ENCODE data around the gene PLCH2.
"Not testable (repeated sequence)": the region's sequence is repeated elsewhere in the genome, so short reads cannot be mapped to it uniquely, and the experiment has no call there.

PLCH2 gene

GRCh38 chr1:2441746-2442145 is 34.3 kb upstream of the PLCH2 start:
- DNase-seq (ENCODE audit: low read depth) = no peak

GRCh38 chr1:2442661-2443060 is 33.4 kb upstream of the PLCH2 start:
- no peak for DNase-seq (ENCODE audit: low read depth)

- no peak for DNase-seq (ENCODE audit: low read depth)
Observed at GRCh38 chr1:2443277-2444137, 32.6 kb upstream of the PLCH2 start.

- DNase-seq (ENCODE audit: low read depth) = no peak
Observed at GRCh38 chr1:2444138-2444591, 31.9 kb upstream of the PLCH2 start.

- DNase-seq (ENCODE audit: low read depth) = no peak
Observed at GRCh38 chr1:2445162-2445822, 30.8 kb upstream of the PLCH2 start.

GRCh38 chr1:2445823-2446215 is 30.3 kb upstream of the PLCH2 start:
- no peak for DNase-seq (ENCODE audit: low read depth)

GRCh38 chr1:2446394-2446793 is 29.7 kb upstream of the PLCH2 start:
- DNase-seq (ENCODE audit: low read depth) = no peak

- no peak for DNase-seq (ENCODE audit: low read depth)
Observed at GRCh38 chr1:2446861-2447260, 29.2 kb upstream of the PLCH2 start.

- DNase-seq (ENCODE audit: low read depth) = no peak
Observed at GRCh38 chr1:2447276-2448097, 28.6 kb upstream of the PLCH2 start.

GRCh38 chr1:2448098-2448445 is 28.0 kb upstream of the PLCH2 start:
- DNase-seq (ENCODE audit: low read depth) = no peak

- no peak for DNase-seq (ENCODE audit: low read depth)
Observed at GRCh38 chr1:2449636-2450454, 26.2 kb upstream of the PLCH2 start.

GRCh38 chr1:2451741-2452140 is 24.3 kb upstream of the PLCH2 start:
- no peak for DNase-seq (ENCODE audit: low read depth)

- DNase-seq (ENCODE audit: low read depth) = no peak
Observed at GRCh38 chr1:2452201-2452931, 23.7 kb upstream of the PLCH2 start.

GRCh38 chr1:2452932-2453315 is 23.2 kb upstream of the PLCH2 start:
- no peak for DNase-seq (ENCODE audit: low read depth)

GRCh38 chr1:2454227-2454626 is 21.9 kb upstream of the PLCH2 start:
- no peak for DNase-seq (ENCODE audit: low read depth)

GRCh38 chr1:2455757-2456156 is 20.3 kb upstream of the PLCH2 start:
- no peak for DNase-seq (ENCODE audit: low read depth)

- DNase-seq (ENCODE audit: low read depth) = no peak
Observed at GRCh38 chr1:2457444-2457843, 18.6 kb upstream of the PLCH2 start.

GRCh38 chr1:2458687-2459086 is 17.4 kb upstream of the PLCH2 start:
- no peak for DNase-seq (ENCODE audit: low read depth)

- DNase-seq (ENCODE audit: low read depth) = not testable (repeated sequence)
Observed at GRCh38 chr1:2459102-2459753, 16.9 kb upstream of the PLCH2 start.

GRCh38 chr1:2459757-2460156 is 16.3 kb upstream of the PLCH2 start:
- no peak for DNase-seq (ENCODE audit: low read depth)

- no peak for DNase-seq (ENCODE audit: low read depth)
Observed at GRCh38 chr1:2460203-2460602, 15.9 kb upstream of the PLCH2 start.
